Nucleus accumbens (tissue), 56 donors: ENCODE measurements around the gene RABGAP1.

Experiments
- DNase-seq, 56 donors: peaks; one replicate each; lab custom pipeline; 2025; lab: John Stamatoyannopoulos, UW

Gene RABGAP1

DNA sequence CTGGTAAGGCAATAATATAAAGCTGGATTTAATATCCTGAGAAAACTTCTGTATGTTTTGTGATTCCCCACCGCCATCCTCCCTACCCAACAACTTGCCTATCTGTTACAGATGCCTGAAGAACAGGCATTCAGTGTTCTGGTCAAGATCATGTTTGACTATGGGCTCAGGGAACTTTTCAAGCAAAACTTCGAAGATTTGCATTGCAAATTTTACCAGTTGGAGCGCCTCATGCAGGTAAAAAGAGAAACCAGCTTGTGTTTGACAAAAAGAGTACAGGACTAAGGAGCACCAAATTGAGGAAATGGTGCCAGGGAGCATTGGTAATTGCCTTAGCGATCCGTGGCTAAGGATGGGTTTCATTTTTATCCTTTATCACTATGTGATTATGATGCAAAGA lies 132.6 kb downstream of the RABGAP1 start:
- DNase-seq: no peak

DNA sequence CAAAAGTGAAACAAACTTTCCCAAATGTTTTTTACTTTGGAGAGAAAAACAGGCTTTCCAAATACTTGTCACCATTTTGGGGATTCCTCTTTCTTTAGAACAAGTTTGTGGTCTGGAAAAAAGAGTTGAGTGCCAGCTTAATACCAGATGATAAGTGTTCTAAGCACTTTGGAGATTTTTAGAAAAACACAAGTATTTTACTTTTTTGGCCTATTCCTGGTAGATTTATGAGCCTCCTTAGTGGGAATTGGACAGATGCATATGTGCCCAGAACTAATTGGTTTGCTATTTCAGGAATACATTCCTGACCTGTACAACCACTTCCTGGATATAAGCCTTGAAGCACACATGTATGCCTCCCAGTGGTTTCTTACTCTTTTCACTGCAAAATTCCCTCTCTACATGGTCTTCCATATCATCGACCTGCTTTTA lies 133.2 kb downstream of the RABGAP1 start:
- DNase-seq: no peak

- no peak for DNase-seq
Measured at GRCh38 chr9:123074628-123075027, 133.8 kb downstream of the RABGAP1 start.

GRCh38 chr9:123080444-123080843 lies 139.6 kb downstream of the RABGAP1 start:
- DNase-seq: no peak

DNA sequence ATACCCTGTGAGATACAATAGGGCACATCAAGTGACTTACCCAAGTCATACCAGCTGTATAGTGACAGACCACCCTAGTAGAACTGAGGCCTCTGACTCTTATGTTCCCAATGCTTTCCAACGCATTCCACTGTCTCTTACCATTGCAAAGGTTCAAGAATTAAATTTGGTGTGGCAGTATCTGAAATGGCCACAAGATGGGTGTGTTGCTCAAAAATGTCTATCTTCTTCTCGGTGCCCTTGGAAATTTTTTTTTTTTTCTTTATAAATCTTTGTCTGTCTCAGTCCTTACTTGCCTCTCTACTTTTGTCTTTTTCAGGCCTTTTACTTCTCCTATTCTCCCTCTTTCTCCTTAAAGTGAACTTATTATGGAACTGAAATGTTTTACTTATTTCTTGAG lies 141.0 kb downstream of the RABGAP1 start:
- DNase-seq: no peak

GRCh38 chr9:123083680-123084079 lies 142.9 kb downstream of the RABGAP1 start:
- no peak for DNase-seq

DNA sequence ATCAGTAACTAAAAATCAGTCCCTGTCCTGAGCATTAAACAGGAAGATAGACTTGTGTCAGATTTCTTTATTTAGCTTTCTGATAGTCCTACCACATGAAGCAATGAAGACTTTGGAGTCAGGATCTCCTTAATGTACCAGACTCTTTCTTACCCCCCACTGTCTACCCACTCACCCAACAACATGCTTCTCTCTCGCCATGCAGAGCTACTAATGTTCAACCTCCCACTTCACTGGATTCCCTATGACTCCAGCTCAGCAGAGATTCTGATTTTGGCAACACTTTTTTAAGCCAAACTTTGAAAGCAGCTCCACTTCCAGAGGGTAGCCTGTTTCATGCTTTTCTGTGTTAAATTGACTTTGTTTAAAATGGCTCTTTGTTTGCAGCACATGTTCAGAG lies 143.4 kb downstream of the RABGAP1 start:
- DNase-seq: peak in 1 of 56 donors; percentile 21

GRCh38 chr9:123085916-123086315 lies 145.1 kb downstream of the RABGAP1 start:
- no peak for DNase-seq

GRCh38 chr9:123087359-123087888 lies 146.6 kb downstream of the RABGAP1 start:
- DNase-seq: no peak

DNA sequence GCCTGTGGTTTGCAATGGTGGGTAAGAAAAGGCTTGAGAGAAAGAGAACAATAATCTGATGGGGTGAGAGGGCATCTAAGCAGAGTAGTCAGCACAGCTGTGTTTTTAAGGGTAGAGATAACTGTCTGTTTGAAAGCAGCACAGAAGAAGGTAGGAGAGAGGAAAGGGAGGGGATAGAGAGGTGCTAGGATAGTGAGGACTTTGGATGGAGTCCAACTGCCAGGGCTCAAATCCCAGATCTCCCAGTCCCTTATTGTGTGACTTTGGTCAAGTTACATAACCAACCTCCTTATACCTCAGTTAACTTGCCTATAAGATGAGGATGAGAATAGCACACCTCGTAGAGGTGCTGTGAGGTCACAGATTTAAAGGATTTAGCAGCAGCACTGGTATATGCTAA lies 148.2 kb downstream of the RABGAP1 start:
- no peak for DNase-seq

- no peak for DNase-seq
Measured at GRCh38 chr9:123089790-123090189, 149.0 kb downstream of the RABGAP1 start.

GRCh38 chr9:123090198-123090896 lies 149.5 kb downstream of the RABGAP1 start:
- DNase-seq: no peak

GRCh38 chr9:123090956-123091355 lies 150.1 kb downstream of the RABGAP1 start:
- DNase-seq: no peak

- no peak for DNase-seq
Measured at GRCh38 chr9:123091459-123091858, 150.6 kb downstream of the RABGAP1 start.

GRCh38 chr9:123093141-123093540 lies 152.3 kb downstream of the RABGAP1 start:
- no peak for DNase-seq

- no peak for DNase-seq
Measured at GRCh38 chr9:123096987-123097386, 156.2 kb downstream of the RABGAP1 start.

- DNase-seq: no peak
Measured at GRCh38 chr9:123097430-123098095, 156.7 kb downstream of the RABGAP1 start.

- no peak for DNase-seq
Measured at GRCh38 chr9:123098096-123098459, 157.3 kb downstream of the RABGAP1 start.

DNA sequence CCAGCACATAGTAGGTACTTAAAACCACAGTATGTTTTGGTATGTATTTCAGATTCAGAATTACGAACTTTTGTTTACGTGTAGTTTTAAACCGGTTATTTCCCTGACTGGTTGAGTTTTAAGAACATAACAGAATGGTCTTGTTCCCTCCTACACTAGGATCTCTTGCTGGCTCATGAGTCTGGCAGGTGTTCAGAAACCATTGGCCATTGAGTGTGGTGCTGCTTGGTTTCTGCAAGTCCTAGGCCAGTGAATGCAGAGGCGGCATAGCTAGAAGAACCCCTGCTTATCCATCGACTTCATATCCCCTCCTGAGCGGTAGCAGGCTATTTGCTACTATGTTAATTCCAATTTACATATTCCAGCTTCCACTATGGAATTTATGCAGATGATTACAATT lies 158.2 kb downstream of the RABGAP1 start:
- DNase-seq: peak in 7 of 56 donors; percentile 17 to 56 (median 36)

DNA sequence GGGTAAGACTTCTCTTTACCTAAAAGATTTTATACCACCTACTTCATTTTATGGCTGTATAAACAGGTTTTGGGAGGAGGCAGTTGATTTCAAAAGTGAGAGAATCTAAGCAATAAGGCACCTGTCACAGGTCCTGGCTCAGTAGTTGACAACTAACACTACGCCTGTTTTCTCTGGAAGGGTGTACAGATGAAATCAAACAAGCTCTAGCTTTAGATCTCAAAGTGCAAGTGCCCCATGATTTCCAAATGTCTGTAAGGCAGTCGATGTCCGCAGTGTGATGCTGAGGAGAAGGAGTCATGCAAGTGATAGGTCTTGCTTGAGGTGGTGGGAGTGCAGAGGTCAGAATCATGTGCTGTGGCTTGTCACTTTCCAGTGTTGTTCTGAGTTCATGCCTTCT lies 158.7 kb downstream of the RABGAP1 start:
- no peak for DNase-seq

DNA sequence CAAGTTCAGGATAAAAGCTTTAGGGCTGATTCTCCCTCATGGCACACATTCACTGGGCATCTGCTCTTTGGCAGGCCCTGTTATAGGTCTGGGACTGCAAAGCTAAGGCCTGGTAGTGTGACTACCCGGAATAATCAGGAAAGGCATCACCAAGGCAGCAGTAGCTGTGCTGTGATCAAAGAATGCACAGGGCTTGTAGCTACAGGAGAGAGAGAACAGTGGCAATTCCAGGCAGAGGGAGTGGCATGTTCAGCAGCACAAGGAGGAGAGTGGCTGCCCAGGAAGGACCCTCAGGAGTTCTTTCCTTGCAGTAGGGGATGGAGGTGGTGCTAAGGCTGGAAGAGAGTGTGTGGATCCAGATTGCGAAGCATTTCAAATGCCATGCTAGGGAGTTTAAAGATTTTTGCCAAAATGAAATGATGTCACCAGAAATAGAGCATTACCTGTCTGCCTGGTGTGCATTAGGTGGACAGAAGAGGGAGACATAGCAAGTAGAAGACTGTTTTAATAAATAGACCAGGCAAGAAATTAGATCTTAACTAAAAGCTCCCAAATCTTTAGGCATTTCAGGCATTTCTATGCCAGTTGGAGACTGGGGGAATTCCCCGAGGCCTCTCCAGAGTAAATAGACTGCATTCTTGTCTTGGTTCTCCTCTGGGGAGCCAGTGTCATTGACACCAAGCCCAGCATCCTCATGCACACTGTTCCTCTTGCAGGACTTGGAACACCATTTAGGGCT lies 161.7 kb downstream of the RABGAP1 start:
- DNase-seq: no peak
